ENCODE measurements around the gene FNDC3B. TPM values are rescaled to one million over a fixed set of nuclear protein-coding genes. Genes with fewer than 3 reads are reported as not detected.
A peak's percentile ranks its signal among the peaks of the same experiment; 100 is the strongest.

Gene FNDC3B
- total and polyA plus RNA-seq, 2 donors from 2014 or later, result 11.8 to 185 TPM

- H3K4me1 ChIP-seq (ENCODE audit: control insufficient read depth in 2 of 3, insufficient read depth in 2 of 3, low read depth in 1 of 3, low read length in 3 of 3), result peaks cover 11 to 48% (median 32%) of the 10 kb centered on the region in 3 donors
- intact Hi-C loops (cut with DNase I), result no loop called here
Measured at GRCh38 chr3:172067837-172068440, 28.6 kb downstream of the FNDC3B start.

GRCh38 chr3:172068977-172069376, 29.6 kb downstream of the FNDC3B start:
- Histone ChIP-seq H3K36me3 (ENCODE audit: control insufficient read depth in 2 of 3, insufficient read depth in 3 of 3, low read length in 3 of 3) (no peaks in the 10 kb centered on the region), H3K27me3 (ENCODE audit: control insufficient read depth, insufficient read depth, low read length) (no peaks in the 10 kb centered on the region), H3K4me3 (ENCODE audit: low read length in 3 of 3) (no peak overlapping the region), H3K27ac (ENCODE audit: low read depth in 2 of 2, low read length in 2 of 2) (peak overlapping the region in 1 of 2 donors; percentile 18), H3K9ac (ENCODE audit: low read length in 3 of 3) (no peak overlapping the region), H3K9me3 (ENCODE audit: control insufficient read depth in 2 of 3, insufficient read depth in 1 of 3, low read length in 3 of 3) (no peaks in the 10 kb centered on the region), H3K4me1 (ENCODE audit: control insufficient read depth in 2 of 3, insufficient read depth in 2 of 3, low read depth in 1 of 3, low read length in 3 of 3) (peaks cover 11 to 54% (median 35%) of the 10 kb centered on the region in 3 donors)
- intact Hi-C loops (cut with DNase I), result no loop called here
- no peak for TF ChIP-seq CTCF (IDR thresholded peaks at IDR 0.05; ENCODE audit: borderline replicate concordance, extremely low read depth, insufficient read depth)
- DNase-seq, result no peak
- FAIRE-seq, result no peak

More at GRCh38 chr3:172067837-172068440, 28.6 kb downstream of the FNDC3B start:
- FAIRE-seq (no peak), DNase-seq (no peak)
- no peak overlapping the region for H3K9ac ChIP-seq (ENCODE audit: low read length in 3 of 3)
- no peaks in the 10 kb centered on the region for H3K27me3 ChIP-seq (ENCODE audit: control insufficient read depth, insufficient read depth, low read length)
- H3K27ac ChIP-seq (ENCODE audit: low read depth in 2 of 2, low read length in 2 of 2), result peak overlapping the region; percentile 13 to 41
- H3K9me3 ChIP-seq (ENCODE audit: control insufficient read depth in 2 of 3, insufficient read depth in 1 of 3, low read length in 3 of 3), result no peaks in the 10 kb centered on the region
- TF ChIP-seq CTCF (IDR thresholded peaks at IDR 0.05; ENCODE audit: borderline replicate concordance, extremely low read depth, insufficient read depth), result no peak
- H3K4me3 ChIP-seq (ENCODE audit: low read length in 3 of 3), result no peak overlapping the region
- no peaks in the 10 kb centered on the region for H3K36me3 ChIP-seq (ENCODE audit: control insufficient read depth in 2 of 3, insufficient read depth in 3 of 3, low read length in 3 of 3)

- Histone ChIP-seq H3K27ac (ENCODE audit: low read depth in 2 of 2, low read length in 2 of 2) (no peak overlapping the region), H3K4me3 (ENCODE audit: low read length in 3 of 3) (no peak overlapping the region), H3K36me3 (ENCODE audit: control insufficient read depth in 2 of 3, insufficient read depth in 3 of 3, low read length in 3 of 3) (no peaks in the 10 kb centered on the region), H3K9ac (ENCODE audit: low read length in 3 of 3) (peak overlapping the region in 1 of 3 donors; percentile 9), H3K27me3 (ENCODE audit: control insufficient read depth, insufficient read depth, low read length) (no peaks in the 10 kb centered on the region), H3K4me1 (ENCODE audit: control insufficient read depth in 2 of 3, insufficient read depth in 2 of 3, low read depth in 1 of 3, low read length in 3 of 3) (peaks cover 11 to 56% (median 40%) of the 10 kb centered on the region in 3 donors), H3K9me3 (ENCODE audit: control insufficient read depth in 2 of 3, insufficient read depth in 1 of 3, low read length in 3 of 3) (no peaks in the 10 kb centered on the region)
- intact Hi-C loops (cut with DNase I), result no loop called here
- no peak for TF ChIP-seq CTCF (IDR thresholded peaks at IDR 0.05; ENCODE audit: borderline replicate concordance, extremely low read depth, insufficient read depth)
- DNase-seq (peak in 3 of 5 donors; percentile 50 to 81 (median 69)), FAIRE-seq (no peak)
Measured at GRCh38 chr3:172069478-172069877, 30.1 kb downstream of the FNDC3B start.
